ENCODE data around the gene CHRDL1.

GRCh38 chrX:110723844-110724243, 71.8 kb downstream of the CHRDL1 start:
- no peak for TF ChIP-seq POLR2A (IDR thresholded peaks at IDR 0.05)
- TF ChIP-seq CTCF (IDR thresholded peaks at IDR 0.05), result no peak
